IMR-90 (cell line): ENCODE data around the gene CNTN4. TPM values are rescaled to one million over a fixed set of nuclear protein-coding genes. Genes with fewer than 3 reads are reported as not detected.

Experiments used
- ATAC-seq: fragments of 200-7000 bp; cut with Tn5 transposase; 2 replicates; pipeline ENCODE4 v1.9.1; 2020; ENCODE audit warnings: low read depth, mild to moderate bottlenecking, moderate library complexity
- BruUV-seq: library from RNA; stranded (reverse); fragments of 400-500 nt; replicated peaks from 2 replicates; lab custom pipeline; 2021; lab: Mats Ljungman, UMichigan
- CTCF ChIA-PET: fragments of 300-600 bp; formaldehyde crosslinking; extraction: SDS; loops from one replicate; lab custom pipeline; 2021; ENCODE audit warnings: antibody characterized with exemption; lab: Yijun Ruan, JAX
- POLR2A ChIA-PET: fragments of 300-600 bp; sonication (Branson Sonifier 250); formaldehyde crosslinking; loops from one replicate; lab custom pipeline; 2022; ENCODE audit warnings: antibody characterized with exemption; ENCODE audit not compliant: unreplicated experiment; lab: Charles Lee
- DNase-seq: peaks from one replicate; pipeline ENCODE4 v3.0.0; 2013
- H2AFZ ChIP-seq: replicated peaks from 2 replicates; pipeline ENCODE3; 2013; ENCODE audit warnings: low read length, mild to moderate bottlenecking; ENCODE audit not compliant: poor library complexity
- H2AK5ac ChIP-seq: 2 replicates; pipeline ENCODE4 v1.6.1; 2013; ENCODE audit warnings: low read depth, low read length, inconsistent platforms
- H2AK9ac ChIP-seq: replicated peaks from 2 replicates; pipeline ENCODE3; 2013; ENCODE audit warnings: mild to moderate bottlenecking, low read depth, low read length, moderate library complexity; ENCODE audit not compliant: poor library complexity
- H2BK120ac ChIP-seq: 2 replicates; pipeline ENCODE4 v1.6.1; 2013; ENCODE audit warnings: low read depth, low read length, inconsistent platforms
- H2BK15ac ChIP-seq: 3 replicates; pipeline ENCODE4 v1.6.1; 2013; ENCODE audit warnings: low read depth, low read length, inconsistent platforms
- H2BK20ac ChIP-seq: 2 replicates; pipeline ENCODE4 v1.6.1; 2013; ENCODE audit warnings: low read depth, mild to moderate bottlenecking, inconsistent platforms, low read length, moderate library complexity
- H2BK5ac ChIP-seq: 2 replicates; pipeline ENCODE4 v1.6.1; 2013; ENCODE audit warnings: mild to moderate bottlenecking, low read depth, low read length, inconsistent platforms; ENCODE audit not compliant: poor library complexity, severe bottlenecking
- H3K14ac ChIP-seq: replicated peaks from 2 replicates; pipeline ENCODE4 v1.6.1; 2013; ENCODE audit warnings: low read depth, low read length, inconsistent platforms
- H3K18ac ChIP-seq: 2 replicates; pipeline ENCODE4 v1.6.1; 2013; ENCODE audit warnings: low read depth, low read length, control low read depth
- H3K23ac ChIP-seq: 2 replicates; pipeline ENCODE4 v1.6.1; 2013; ENCODE audit warnings: low read depth, low read length, inconsistent platforms
- H3K27ac ChIP-seq: 2 replicates; pipeline ENCODE4 v1.5.1; 2013; ENCODE audit warnings: mild to moderate bottlenecking, control low read depth, low read length; ENCODE audit not compliant: insufficient read depth
- H3K27me3 ChIP-seq: 2 replicates; pipeline ENCODE4 v1.6.1; 2013; ENCODE audit warnings: low read length; ENCODE audit not compliant: control insufficient read depth, insufficient read depth
- H3K36me3 ChIP-seq: 2 replicates; pipeline ENCODE4 v1.6.1; 2013; ENCODE audit warnings: low read length, mixed read lengths; ENCODE audit not compliant: control insufficient read depth, insufficient read depth
- H3K4ac ChIP-seq: 2 replicates; pipeline ENCODE4 v1.6.1; 2013; ENCODE audit warnings: low read depth, low read length, inconsistent platforms
- H3K4me1 ChIP-seq: 2 replicates; pipeline ENCODE4 v1.6.1; 2013; ENCODE audit warnings: low read length, mixed read lengths; ENCODE audit not compliant: control insufficient read depth, insufficient read depth
- H3K4me2 ChIP-seq: 2 replicates; pipeline ENCODE4 v1.6.1; 2013; ENCODE audit warnings: low read depth, mild to moderate bottlenecking, control low read depth, low read length, moderate library complexity
- H3K4me3 ChIP-seq: 2 replicates; pipeline ENCODE4 v1.5.1; 2013; ENCODE audit warnings: low read depth, mild to moderate bottlenecking, control low read depth, low read length, moderate library complexity; ENCODE audit not compliant: insufficient read depth
- H3K56ac ChIP-seq: 2 replicates; pipeline ENCODE4 v1.6.1; 2013; ENCODE audit warnings: low read length, inconsistent platforms; ENCODE audit not compliant: insufficient read depth; ENCODE audit errors: extremely low read depth
- H3K79me1 ChIP-seq, 2 experiments: 2 replicates each; pipeline ENCODE4 v1.6.1; 2013; ENCODE audit warnings: low read length in 2 of 2, inconsistent platforms in 1 of 2, low read depth in 1 of 2
- H3K9ac ChIP-seq: 2 replicates; pipeline ENCODE4 v1.6.1; 2013; ENCODE audit warnings: low read depth, low read length, control low read depth
- H3K9me1 ChIP-seq: 2 replicates; pipeline ENCODE4 v1.6.1; 2013; ENCODE audit warnings: low read length, inconsistent platforms; ENCODE audit not compliant: insufficient read depth
- H3K9me3 ChIP-seq: 2 replicates; pipeline ENCODE4 v1.6.1; 2013; ENCODE audit warnings: low read length; ENCODE audit not compliant: control insufficient read depth, insufficient read depth
- H4K20me1 ChIP-seq: 2 replicates; pipeline ENCODE4 v1.6.1; 2013; ENCODE audit warnings: low read length, inconsistent platforms; ENCODE audit not compliant: insufficient read depth
- H4K5ac ChIP-seq: 2 replicates; pipeline ENCODE4 v1.6.1; 2013; ENCODE audit warnings: mild to moderate bottlenecking, low read depth, low read length, control low read depth
- H4K8ac ChIP-seq, 2 experiments: 2 replicates each; pipeline ENCODE4 v1.6.1; 2013; ENCODE audit warnings: low read depth in 2 of 2, low read length in 2 of 2, control low read depth in 1 of 2, inconsistent platforms in 1 of 2
- H4K91ac ChIP-seq: 2 replicates; pipeline ENCODE4 v1.6.1; 2013; ENCODE audit warnings: low read depth, low read length, inconsistent platforms; ENCODE audit not compliant: insufficient read depth
- BHLHE40 ChIP-seq: fragments of 150-350 bp; IDR thresholded peaks from 2 replicates; pipeline ENCODE4 v1.6.1; 2016; ENCODE audit warnings: mild to moderate bottlenecking, low read depth, low read length
- CEBPB ChIP-seq: IDR thresholded peaks from 2 replicates; pipeline ENCODE4 v1.6.1; 2012; ENCODE audit warnings: low read depth, low read length, improper control_type of control experiment
- CTCF ChIP-seq: conservative IDR thresholded peaks from 2 replicates; pipeline ENCODE4 v1.5.1; 2012; ENCODE audit warnings: mild to moderate bottlenecking, low read depth, low read length, improper control_type of control experiment
- ELK1 ChIP-seq: fragments of 150-350 bp; IDR thresholded peaks from 2 replicates; pipeline ENCODE4 v1.6.1; 2016; ENCODE audit warnings: low read depth, mild to moderate bottlenecking, low read length, moderate library complexity, borderline replicate concordance
- FOS ChIP-seq: fragments of 150-350 bp; IDR thresholded peaks from 2 replicates; pipeline ENCODE4 v1.6.1; 2016; ENCODE audit warnings: low read depth, low read length
- MAFK ChIP-seq: IDR thresholded peaks from 2 replicates; pipeline ENCODE4 v1.6.1; 2012; ENCODE audit warnings: low read depth, low read length, improper control_type of control experiment
- MAZ ChIP-seq: IDR thresholded peaks from 2 replicates; pipeline ENCODE4 v1.6.1; 2012; ENCODE audit warnings: low read depth, mild to moderate bottlenecking, low read length, improper control_type of control experiment, moderate library complexity, borderline replicate concordance
- MXI1 ChIP-seq: IDR thresholded peaks from 2 replicates; pipeline ENCODE4 v1.6.1; 2012; ENCODE audit warnings: low read depth, mild to moderate bottlenecking, low read length, moderate library complexity, borderline replicate concordance
- NFE2L2 ChIP-seq: fragments of 150-350 bp; IDR thresholded peaks from 2 replicates; pipeline ENCODE4 v1.6.1; 2016; ENCODE audit warnings: low read depth, mild to moderate bottlenecking, low read length
- POLR2A ChIP-seq: IDR thresholded peaks from 2 replicates; pipeline ENCODE4 v1.6.1; 2012; ENCODE audit warnings: mild to moderate bottlenecking, low read depth, low read length
- RAD21 ChIP-seq: IDR thresholded peaks from 2 replicates; pipeline ENCODE4 v1.6.1; 2012; ENCODE audit warnings: low read length, improper control_type of control experiment
- RCOR1 ChIP-seq: IDR thresholded peaks from 2 replicates; pipeline ENCODE4 v1.6.1; 2012; ENCODE audit warnings: mild to moderate bottlenecking, low read length, improper control_type of control experiment; ENCODE audit not compliant: insufficient replicate concordance
- RFX5 ChIP-seq: IDR thresholded peaks from 2 replicates; pipeline ENCODE4 v1.8.0; 2012; ENCODE audit warnings: low read depth, mild to moderate bottlenecking, low read length, moderate library complexity
- SMC3 ChIP-seq: fragments of 150-350 bp; IDR thresholded peaks from 2 replicates; pipeline ENCODE4 v1.6.1; 2016; ENCODE audit warnings: low read depth, mild to moderate bottlenecking, antibody characterized with exemption, low read length, moderate library complexity
- USF2 ChIP-seq: fragments of 150-350 bp; IDR thresholded peaks from 2 replicates; pipeline ENCODE4 v1.6.1; 2017; ENCODE audit warnings: mild to moderate bottlenecking, antibody characterized with exemption, low read length, low read depth
- WGBS, 2 experiments: methylation state at CpG; one replicate each; pipeline versions ENCODE4 v1.1.5 to v1.1.7; 2013; ENCODE audit warnings: missing lambda C conversion rate in 2 of 2; ENCODE audit not compliant: insufficient read length in 1 of 2; ENCODE audit errors: extremely low coverage in 2 of 2; 5-methylcytosine and 5-hydroxymethylcytosine counted together
- dilution Hi-C: fragments of 300-500 bp; cut with HindIII; formaldehyde crosslinking; loops from one replicate; pipeline ENCODE4 v1.14.3; 2018; ENCODE audit warnings: low sequenced_read_pairs; ENCODE audit not compliant: unreplicated experiment
- in situ Hi-C: fragments of 300-500 bp; cut with MboI; formaldehyde crosslinking; loops from 3 replicates; pipeline ENCODE4 v1.14.3; 2019; ENCODE audit warnings: low sequenced_read_pairs, inconsistent platforms, mixed read lengths
- intact Hi-C: fragments of 100-400 bp; cut with micrococcal nuclease; formaldehyde crosslinking; loops from 2 replicates; pipeline ENCODE4 v1.10.0; 2022
- polyA plus RNA-seq, 3 experiments: library from polyadenylated mRNA; depleted of rRNA; stranded (reverse); fragments of >200 nt; gene quantifications; 2 replicates each; pipeline ENCODE4 v1.2.3, GENCODE V29; 2012; ENCODE audit warnings: low replicate concordance in 1 of 3
- total RNA-seq: library from RNA; depleted of rRNA; stranded (reverse); fragments of >200 nt; gene quantifications from 2 replicates; pipeline ENCODE4 v1.2.3, GENCODE V29; 2012

The CNTN4 gene
- total and polyA plus RNA-seq, 2 of the 4 experiments (the other 2 are of a cell fraction), result under 0.01 TPM; not detected in 1

GRCh38 chr3:3081381-3082233, 982.9 kb downstream of the CNTN4 start:
- no peak overlapping the region for H3K9ac ChIP-seq
- no peak overlapping the region for H3K4ac ChIP-seq
- ChIA-PET POLR2A (no interaction called here), CTCF (no interaction called here)
- WGBS, 2 experiments, result no CpG with 5 or more reads among the region's 9 CpGs
- no peak overlapping the region for H3K4me3 ChIP-seq
- no peak overlapping the region for H4K8ac ChIP-seq
- no peaks in the 10 kb centered on the region for H3K36me3 ChIP-seq
- no peak overlapping the region for H2BK20ac ChIP-seq
- no TSS peak for BruUV-seq
- no peak overlapping the region for H4K91ac ChIP-seq
- H3K4me2 ChIP-seq, result no peak overlapping the region
- no peak overlapping the region for H2AK5ac ChIP-seq
- H3K27me3 ChIP-seq, result no peaks in the 10 kb centered on the region
- H4K20me1 ChIP-seq, result no peaks in the 10 kb centered on the region
- no peaks in the 10 kb centered on the region for H3K9me1 ChIP-seq
- no peaks in the 10 kb centered on the region for H3K4me1 ChIP-seq
- no peak overlapping the region for H2BK15ac ChIP-seq
- no peak overlapping the region for H4K5ac ChIP-seq
- no peak overlapping the region for H3K56ac ChIP-seq
- H3K79me1 ChIP-seq, result no peaks in the 10 kb centered on the region
- peaks cover 2% of the 10 kb centered on the region; the same call in 1 of the 2 replicates for H3K9me3 ChIP-seq
- intact Hi-C loops, result no loop called here
- H2AFZ ChIP-seq, result no peak overlapping the region
- H2BK5ac ChIP-seq, result no peak overlapping the region
- no peak overlapping the region for H3K27ac ChIP-seq
- no peak overlapping the region for H3K23ac ChIP-seq
- no peak overlapping the region for H2BK120ac ChIP-seq
- no peak overlapping the region for H2AK9ac ChIP-seq
- no peak for DNase-seq
- H3K18ac ChIP-seq, result no peak overlapping the region
- dilution Hi-C loops, result no loop called here
- ATAC-seq, result no peak
- in situ Hi-C loops, result no loop called here
- no peak overlapping the region for H3K14ac ChIP-seq
- TF ChIP-seq POLR2A (no peak), NFE2L2 (no peak), MAFK (no peak), RAD21 (no peak), RCOR1 (no peak), MAZ (no peak), SMC3 (no peak), CTCF (no peak), CEBPB (no peak), RFX5 (no peak), FOS (no peak), USF2 (no peak), BHLHE40 (no peak), MXI1 (no peak), ELK1 (no peak)
